HG03045 (cell line): ENCODE results near the gene MFSD12.

Experiments
- ATAC-seq: cut with Tn5 transposase; IDR thresholded peaks from one replicate; pipeline ENCODE4 v1.9.1; 2021; ENCODE audit warnings: mild to moderate bottlenecking, moderate library complexity; ENCODE audit not compliant: unreplicated experiment

The MFSD12 gene

GRCh38 chr19:3563709-3564524, 6.5 kb upstream of the MFSD12 start:
- ATAC-seq, result no peak

- no peak for ATAC-seq
Observed at GRCh38 chr19:3556978-3557460, 367 bp downstream of the MFSD12 start.

- ATAC-seq, result no peak
Observed at GRCh38 chr19:3556423-3556977, 886 bp downstream of the MFSD12 start.

- no peak for ATAC-seq
Observed at GRCh38 chr19:3555653-3556422, 1.5 kb downstream of the MFSD12 start.

GRCh38 chr19:3554254-3555083, 2.9 kb downstream of the MFSD12 start:
- no peak for ATAC-seq

- ATAC-seq, result no peak
Observed at GRCh38 chr19:3551792-3552095, 5.6 kb downstream of the MFSD12 start.

- ATAC-seq, result no peak
Observed at GRCh38 chr19:3550947-3551791, 6.2 kb downstream of the MFSD12 start.

GRCh38 chr19:3549816-3550215, 7.6 kb downstream of the MFSD12 start:
- ATAC-seq, result no peak

- no peak for ATAC-seq
Observed at GRCh38 chr19:3548606-3549005, 8.8 kb downstream of the MFSD12 start.

- no peak for ATAC-seq
Observed at GRCh38 chr19:3547767-3548282, 9.6 kb downstream of the MFSD12 start.

GRCh38 chr19:3547301-3547731, 10.1 kb downstream of the MFSD12 start:
- no peak for ATAC-seq

- no peak for ATAC-seq
Observed at GRCh38 chr19:3546119-3546518, 11.3 kb downstream of the MFSD12 start.

- ATAC-seq, result no peak
Observed at GRCh38 chr19:3545669-3546034, 11.7 kb downstream of the MFSD12 start.

GRCh38 chr19:3544742-3545668, 12.4 kb downstream of the MFSD12 start:
- no peak for ATAC-seq

GRCh38 chr19:3544058-3544376, 13.4 kb downstream of the MFSD12 start:
- no peak for ATAC-seq

GRCh38 chr19:3543150-3544057, 14.0 kb downstream of the MFSD12 start:
- ATAC-seq, result no peak

- ATAC-seq, result no peak
Observed at GRCh38 chr19:3539756-3540118, 17.6 kb downstream of the MFSD12 start.
